Hepatocyte (in vitro differentiated cells): ENCODE measurements around the gene VWA8. TPM values are rescaled to one million over a fixed set of nuclear protein-coding genes. Genes with fewer than 3 reads are reported as not detected.

Experiments
- DNase-seq: peaks from one replicate; pipeline ENCODE4 v3.0.0-alpha.2; 2016; ENCODE audit warnings: low spot score
- H2AFZ ChIP-seq: fragments of 200-600 bp; sonication (generic); 2 replicates; pipeline ENCODE4 v1.6.0; 2016; ENCODE audit warnings: antibody characterized with exemption, mild to moderate bottlenecking
- H3K27ac ChIP-seq: fragments of 200-600 bp; sonication (generic); 2 replicates; pipeline ENCODE4 v1.5.1; 2016; ENCODE audit warnings: mild to moderate bottlenecking
- H3K27me3 ChIP-seq: fragments of 200-600 bp; sonication (generic); 2 replicates; pipeline ENCODE4 v1.6.1; 2016
- H3K36me3 ChIP-seq: fragments of 200-600 bp; sonication (generic); replicated peaks from 2 replicates; pipeline ENCODE4 v1.5.1; 2016; ENCODE audit warnings: low read depth; ENCODE audit not compliant: insufficient read depth
- H3K4me1 ChIP-seq: fragments of 200-600 bp; sonication (generic); 2 replicates; pipeline ENCODE4 v1.5.1; 2016; ENCODE audit warnings: mild to moderate bottlenecking, moderate library complexity; ENCODE audit not compliant: insufficient read depth
- H3K4me2 ChIP-seq: fragments of 200-600 bp; sonication (generic); 2 replicates; pipeline ENCODE4 v1.6.0; 2016
- H3K4me3 ChIP-seq: fragments of 200-600 bp; sonication (generic); 2 replicates; pipeline ENCODE4 v1.5.1; 2016; ENCODE audit warnings: mild to moderate bottlenecking
- H3K79me2 ChIP-seq: fragments of 200-600 bp; sonication (generic); 2 replicates; pipeline ENCODE4 v1.6.0; 2017; ENCODE audit warnings: mild to moderate bottlenecking
- H3K9me2 ChIP-seq: fragments of 200-600 bp; sonication (generic); replicated peaks from 2 replicates; pipeline ENCODE4 v1.6.0; 2017; ENCODE audit warnings: mild to moderate bottlenecking; ENCODE audit not compliant: insufficient read depth
- H3K9me3 ChIP-seq: fragments of 200-600 bp; sonication (generic); 2 replicates; pipeline ENCODE4 v1.5.1; 2016; ENCODE audit warnings: low read depth, mild to moderate bottlenecking
- H4K20me1 ChIP-seq: fragments of 200-600 bp; sonication (generic); 2 replicates; pipeline ENCODE4 v1.6.0; 2016; ENCODE audit warnings: mild to moderate bottlenecking; ENCODE audit not compliant: insufficient read depth, poor library complexity, severe bottlenecking
- CTCF ChIP-seq: fragments of 200-600 bp; sonication (generic); IDR thresholded peaks from 2 replicates; pipeline ENCODE4 v1.5.1; 2016; ENCODE audit warnings: antibody characterized with exemption, mild to moderate bottlenecking; ENCODE audit not compliant: poor library complexity
- EZH2 ChIP-seq: fragments of 200-600 bp; sonication (generic); IDR thresholded peaks from 2 replicates; pipeline ENCODE4 v1.6.1; 2016; ENCODE audit warnings: antibody characterized with exemption, mild to moderate bottlenecking, borderline replicate concordance
- EZH2phosphoT487 ChIP-seq: fragments of 200-600 bp; sonication (generic); IDR thresholded peaks from one replicate; pipeline ENCODE4 v1.6.1; 2018; ENCODE audit warnings: antibody characterized with exemption, mild to moderate bottlenecking, low read depth, moderate library complexity; ENCODE audit not compliant: unreplicated experiment, severe bottlenecking
- WGBS: methylation state at CpG from one replicate; pipeline ENCODE4 v1.1.6; 2016; ENCODE audit warnings: low lambda C conversion rate; ENCODE audit errors: missing lambda C conversion rate; 5-methylcytosine and 5-hydroxymethylcytosine counted together
- polyA plus RNA-seq: library from polyadenylated mRNA; unstranded; fragments of >200 nt; fragmentation: Nextera tagmentation; extraction: Ambion mirVana; gene quantifications from 2 replicates; pipeline ENCODE4 v1.2.1, GENCODE V29; 2016
- total RNA-seq: library from RNA; depleted of rRNA; stranded (reverse); fragments of >200 nt; gene quantifications from 2 replicates; pipeline ENCODE4 v1.2.3, GENCODE V29; 2014

VWA8 gene
- total and polyA plus RNA-seq, 2 experiments from 2014 or later: 4.9 to 19.5 TPM

DNA sequence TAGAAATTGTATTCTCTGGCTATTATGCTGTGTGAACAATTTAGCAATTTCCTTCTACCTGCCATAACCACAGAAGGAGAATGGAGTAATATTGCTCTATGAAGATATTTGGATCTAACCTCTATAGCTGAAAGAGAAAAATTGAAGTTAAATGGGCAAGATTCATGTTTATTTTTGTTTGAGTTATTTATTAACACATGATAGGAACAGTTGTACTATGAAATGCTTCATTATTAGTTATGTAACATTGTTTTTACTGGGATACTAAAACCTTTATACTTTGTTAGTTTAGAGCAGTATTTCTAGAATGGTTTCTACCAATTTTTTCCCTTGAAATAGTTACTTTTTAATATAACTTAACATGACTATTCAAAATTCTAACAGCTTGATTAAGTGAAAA lies 27.3 kb upstream of the VWA8 start:
- TF ChIP-seq CTCF (no peak), EZH2phosphoT487 (no peak), EZH2 (no peak)
- Histone ChIP-seq H3K9me3 (no peaks in the 10 kb centered on the region), H3K4me3 (no peak overlapping the region), H4K20me1 (no peaks in the 10 kb centered on the region), H3K27ac (no peak overlapping the region), H2AFZ (no peak overlapping the region), H3K27me3 (no peaks in the 10 kb centered on the region), H3K4me1 (no peaks in the 10 kb centered on the region), H3K79me2 (no peaks in the 10 kb centered on the region), H3K4me2 (no peak overlapping the region), H3K9me2 (no peaks in the 10 kb centered on the region), H3K36me3 (no peaks in the 10 kb centered on the region)
- no peak for DNase-seq

- Histone ChIP-seq H3K79me2 (no peaks in the 10 kb centered on the region), H2AFZ (no peak overlapping the region), H4K20me1 (no peaks in the 10 kb centered on the region), H3K4me1 (no peaks in the 10 kb centered on the region), H3K4me3 (no peak overlapping the region), H3K4me2 (no peak overlapping the region), H3K9me3 (no peaks in the 10 kb centered on the region), H3K36me3 (no peaks in the 10 kb centered on the region), H3K27ac (no peak overlapping the region), H3K9me2 (no peaks in the 10 kb centered on the region), H3K27me3 (no peaks in the 10 kb centered on the region)
- no peak for DNase-seq
- TF ChIP-seq CTCF (no peak), EZH2phosphoT487 (no peak)
- WGBS: 56% methylated on average over 2 of the region's 2 CpGs
Measured at GRCh38 chr13:41985788-41986508, 25.0 kb upstream of the VWA8 start.

DNA sequence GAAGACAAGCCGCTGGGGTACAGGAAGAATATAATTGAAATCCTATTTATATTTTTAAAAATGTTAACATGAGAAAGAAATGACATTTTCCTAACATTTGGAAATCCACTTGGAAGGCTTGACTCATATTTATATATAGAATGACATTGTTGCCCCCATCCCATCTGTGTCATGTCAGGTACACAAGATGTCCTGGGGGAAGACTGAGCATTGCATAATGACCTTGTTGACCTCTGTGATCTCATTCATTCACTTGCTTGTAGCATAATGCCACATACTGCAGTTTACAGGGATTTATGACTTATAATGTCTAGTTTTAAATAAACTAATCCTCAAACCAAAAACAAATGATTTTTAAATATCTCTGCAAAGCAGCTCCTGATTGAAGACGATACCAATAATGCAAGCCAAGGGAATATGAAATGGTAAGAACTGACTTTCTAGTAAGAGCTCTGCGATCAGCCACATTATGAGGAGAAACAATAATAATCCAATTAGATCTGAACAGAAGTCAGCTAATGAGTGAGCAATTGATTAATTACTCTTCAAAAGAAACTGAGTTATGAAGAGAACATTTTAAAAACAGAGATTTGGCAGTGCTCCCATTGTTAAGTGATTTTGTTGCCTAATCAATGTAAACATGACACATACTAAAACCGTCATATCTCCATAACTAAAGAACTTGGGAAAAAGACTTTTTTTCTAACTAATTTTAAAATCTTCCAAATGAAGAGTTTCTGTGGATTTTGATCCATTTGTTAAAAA lies 21.2 kb upstream of the VWA8 start:
- Histone ChIP-seq H3K36me3 (no peaks in the 10 kb centered on the region), H3K27ac (no peak overlapping the region), H3K27me3 (no peaks in the 10 kb centered on the region), H3K9me3 (no peaks in the 10 kb centered on the region), H3K4me1 (no peaks in the 10 kb centered on the region), H3K9me2 (no peaks in the 10 kb centered on the region), H2AFZ (no peak overlapping the region), H3K4me3 (no peak overlapping the region), H3K79me2 (no peaks in the 10 kb centered on the region), H3K4me2 (no peak overlapping the region), H4K20me1 (no peaks in the 10 kb centered on the region)
- DNase-seq: no peak
- TF ChIP-seq CTCF (no peak), EZH2 (no peak), EZH2phosphoT487 (no peak)
- 80% methylated on average over 4 of the region's 4 CpGs for WGBS
